Erythroblast (primary cell): ENCODE results near the gene MAST2.
"Not testable (repeated sequence)": the region's sequence is repeated elsewhere in the genome, so short reads cannot be mapped to it uniquely, and the experiment has no call there.

Experiments
- DNase-seq, 2 experiments: peaks; one replicate each; lab custom pipeline; 2025; lab: John Stamatoyannopoulos, UW
- GATA1 ChIP-seq: IDR thresholded peaks from 2 replicates; pipeline ENCODE4 v1.6.1; 2011; ENCODE audit warnings: low read depth, mild to moderate bottlenecking, control low read depth, low read length, moderate library complexity
- POLR2A ChIP-seq: IDR thresholded peaks from 2 replicates; pipeline ENCODE4 v1.6.1; 2011; ENCODE audit warnings: mild to moderate bottlenecking, low read length

Gene MAST2

GRCh38 chr1:45833361-45833760, 29.9 kb downstream of the MAST2 start:
- TF ChIP-seq GATA1 (no peak), POLR2A (no peak)
- no peak for DNase-seq

GRCh38 chr1:45834689-45835088, 31.3 kb downstream of the MAST2 start:
- TF ChIP-seq POLR2A (no peak), GATA1 (no peak)
- DNase-seq = no peak

- TF ChIP-seq POLR2A (no peak), GATA1 (no peak)
- no peak for DNase-seq
Observed at GRCh38 chr1:45836451-45836850, 33.0 kb downstream of the MAST2 start.

- DNase-seq = not testable (repeated sequence)
Observed at GRCh38 chr1:45836861-45837260, 33.4 kb downstream of the MAST2 start.

- DNase-seq = not testable (repeated sequence)
Observed at GRCh38 chr1:45838322-45838721, 34.9 kb downstream of the MAST2 start.

GRCh38 chr1:45840704-45841103, 37.3 kb downstream of the MAST2 start:
- TF ChIP-seq GATA1 (no peak), POLR2A (no peak)
- peak; percentile 62 to 76 for DNase-seq

GRCh38 chr1:45842786-45843185, 39.4 kb downstream of the MAST2 start:
- TF ChIP-seq POLR2A (no peak), GATA1 (no peak)
- DNase-seq = no peak

GRCh38 chr1:45843474-45843905, 40.1 kb downstream of the MAST2 start:
- peak; percentile 51 to 58 for DNase-seq
- no peak for TF ChIP-seq GATA1
- no peak for TF ChIP-seq POLR2A

- DNase-seq = not testable (repeated sequence)
Observed at GRCh38 chr1:45844000-45844399, 40.6 kb downstream of the MAST2 start.

GRCh38 chr1:45846931-45847330, 43.5 kb downstream of the MAST2 start:
- no peak for DNase-seq
- TF ChIP-seq POLR2A = no peak
- no peak for TF ChIP-seq GATA1

GRCh38 chr1:45848097-45848496, 44.7 kb downstream of the MAST2 start:
- DNase-seq = no peak
- TF ChIP-seq GATA1 (no peak), POLR2A (no peak)

- TF ChIP-seq POLR2A = no peak
- no peak for TF ChIP-seq GATA1
- no peak for DNase-seq
Observed at GRCh38 chr1:45848714-45849113, 45.3 kb downstream of the MAST2 start.

- no peak for TF ChIP-seq GATA1
- TF ChIP-seq POLR2A = no peak
- DNase-seq = peak in 1 of 2 experiments; percentile 26
Observed at GRCh38 chr1:45850017-45850416, 46.6 kb downstream of the MAST2 start.

- no peak for DNase-seq
- TF ChIP-seq POLR2A = no peak
- no peak for TF ChIP-seq GATA1
Observed at GRCh38 chr1:45854724-45855123, 51.3 kb downstream of the MAST2 start.

GRCh38 chr1:45857101-45857700, 53.8 kb downstream of the MAST2 start:
- no peak for DNase-seq
- no peak for TF ChIP-seq POLR2A
- TF ChIP-seq GATA1 = no peak

GRCh38 chr1:45857755-45858492, 54.5 kb downstream of the MAST2 start:
- not testable (repeated sequence) for DNase-seq
